SK-N-SH (cell line): ENCODE results near the gene SOCS7. TPM values are rescaled to one million over a fixed set of nuclear protein-coding genes. Genes with fewer than 3 reads are reported as not detected.

Experiments used
- CTCF ChIA-PET: fragments of 300-600, 350-600 bp; formaldehyde crosslinking; extraction: SDS; loops from one replicate; lab custom pipeline; 2021; lab: Yijun Ruan, JAX
- POLR2A ChIA-PET: fragments of 350-600 bp; sonication (Branson Sonifier 250); formaldehyde crosslinking; extraction: SDS; loops from one replicate; lab custom pipeline; 2020; ENCODE audit warnings: antibody characterized with exemption, inconsistent platforms; lab: Yijun Ruan, JAX
- DNase-seq: peaks from one replicate; pipeline ENCODE4 v3.0.0; 2012
- H2AFZ ChIP-seq: fragments of 200-600 bp; sonication (generic); 2 replicates; pipeline ENCODE4 v1.8.1; 2016; ENCODE audit warnings: antibody characterized with exemption, mild to moderate bottlenecking, low read depth
- H3F3A ChIP-seq: fragments of 200-600 bp; sonication (generic); replicated peaks from 2 replicates; pipeline ENCODE3; 2016; ENCODE audit warnings: antibody characterized with exemption, mild to moderate bottlenecking; ENCODE audit not compliant: insufficient read depth
- H3K27ac ChIP-seq, 2 experiments: fragments of 200-500 bp in 1 of 2; fragments of 200-600 bp in 1 of 2; sonication (Bioruptor generic) in 1 of 2; sonication (generic), shearing (Covaris generic) in 1 of 2; 2 replicates each; pipeline versions ENCODE4 v1.5.1 to v1.6.1; 2014 to 2016; ENCODE audit warnings: low read depth in 2 of 2, inconsistent platforms in 1 of 2, low read length in 1 of 2, mild to moderate bottlenecking in 1 of 2, mixed read lengths in 1 of 2
- H3K27me3 ChIP-seq: fragments of 200-600 bp; sonication (generic), shearing (Covaris generic); 2 replicates; pipeline ENCODE4 v1.6.1; 2016; ENCODE audit warnings: mixed run types; ENCODE audit not compliant: insufficient read depth
- H3K36me3 ChIP-seq, 2 experiments: fragments of 200-500 bp in 1 of 2; fragments of 200-600 bp in 1 of 2; sonication (Bioruptor generic) in 1 of 2; sonication (generic) in 1 of 2; replicated peaks in 1 of 2; 2 replicates each; pipeline versions ENCODE3 to v1.5.1; 2014 to 2016; ENCODE audit warnings: low read length in 1 of 2, mild to moderate bottlenecking in 1 of 2; ENCODE audit not compliant: insufficient read depth in 2 of 2, control insufficient read depth in 1 of 2
- H3K4me1 ChIP-seq, 2 experiments: fragments of 200-500 bp in 1 of 2; fragments of 200-600 bp in 1 of 2; sonication (Bioruptor generic) in 1 of 2; sonication (generic), shearing (Covaris generic) in 1 of 2; 2 replicates each; pipeline versions ENCODE4 v1.5.1 to v1.6.1; 2014 to 2016; ENCODE audit warnings: low read depth in 1 of 2, low read length in 1 of 2, mixed run types in 1 of 2; ENCODE audit not compliant: insufficient read depth in 2 of 2, control insufficient read depth in 1 of 2
- H3K4me2 ChIP-seq: fragments of 200-600 bp; sonication (generic), shearing (Covaris generic); 2 replicates; pipeline ENCODE4 v1.6.1; 2017; ENCODE audit warnings: mixed run types
- H3K4me3 ChIP-seq, 2 experiments: fragments of 200-500 bp in 1 of 2; fragments of 200-600 bp in 1 of 2; sonication (Bioruptor generic) in 1 of 2; sonication (generic), shearing (Covaris generic) in 1 of 2; 2 replicates each; pipeline versions ENCODE4 v1.5.1 to v1.8.1; 2014 to 2016; ENCODE audit warnings: low read depth in 2 of 2, inconsistent platforms in 1 of 2, low read length in 1 of 2, mild to moderate bottlenecking in 1 of 2, mixed read lengths in 1 of 2, moderate library complexity in 1 of 2
- H3K79me2 ChIP-seq: fragments of 200-600 bp; sonication (generic); 2 replicates; pipeline ENCODE4 v1.8.1; 2017; ENCODE audit warnings: mild to moderate bottlenecking; ENCODE audit not compliant: insufficient read depth
- H3K9ac ChIP-seq: fragments of 200-600 bp; sonication (generic); 2 replicates; pipeline ENCODE4 v1.6.1; 2017; ENCODE audit warnings: mixed run types
- H3K9me2 ChIP-seq: fragments of 200-600 bp; sonication (generic); 2 replicates; pipeline ENCODE4 v1.6.1; 2017; ENCODE audit warnings: mixed run types
- H3K9me3 ChIP-seq: fragments of 200-600 bp; sonication (generic); 2 replicates; pipeline ENCODE4 v1.6.1; 2017; ENCODE audit warnings: mixed run types, mild to moderate bottlenecking, moderate library complexity
- H4K20me1 ChIP-seq: fragments of 200-600 bp; sonication (generic); 2 replicates; pipeline ENCODE4 v1.6.1; 2017; ENCODE audit warnings: mild to moderate bottlenecking, mixed run types; ENCODE audit not compliant: insufficient read depth
- CHD2 ChIP-seq: fragments of 150-350 bp; IDR thresholded peaks from 2 replicates; pipeline ENCODE4 v1.6.1; 2018; ENCODE audit warnings: low read length; ENCODE audit not compliant: partially characterized antibody
- ELF1 ChIP-seq: IDR thresholded peaks from 2 replicates; pipeline ENCODE4 v1.4.0; 2012
- EP300 ChIP-seq, 2 experiments: IDR thresholded peaks; 2 replicates each; pipeline versions ENCODE4 v1.4.0 to v1.6.1; 2012; ENCODE audit warnings: borderline replicate concordance in 1 of 2, low read depth in 1 of 2, low read length in 1 of 2
- FOSL2 ChIP-seq: IDR thresholded peaks from 2 replicates; pipeline ENCODE4 v1.4.0; 2012; ENCODE audit warnings: low read depth, mild to moderate bottlenecking, moderate library complexity, borderline replicate concordance
- GABPA ChIP-seq: IDR thresholded peaks from 2 replicates; pipeline ENCODE4 v1.4.0; 2012; ENCODE audit warnings: low read depth, mild to moderate bottlenecking
- GATA2 ChIP-seq: sonication (generic); formaldehyde crosslinking; IDR thresholded peaks from 2 replicates; pipeline ENCODE4 v1.5.0; 2020; ENCODE audit warnings: mild to moderate bottlenecking, missing genetic modification reagents
- JUND ChIP-seq: IDR thresholded peaks from 2 replicates; pipeline ENCODE4 v1.4.0; 2012
- MEF2A ChIP-seq: IDR thresholded peaks from 2 replicates; pipeline ENCODE4 v1.4.0; 2012; ENCODE audit warnings: low read depth, borderline replicate concordance
- NFIC ChIP-seq: IDR thresholded peaks from 2 replicates; pipeline ENCODE4 v1.4.0; 2012; ENCODE audit warnings: borderline replicate concordance
- RCOR1 ChIP-seq: fragments of 150-350 bp; IDR thresholded peaks from 2 replicates; pipeline ENCODE4 v1.6.1; 2017; ENCODE audit warnings: antibody characterized with exemption, low read length
- RFX5 ChIP-seq: IDR thresholded peaks from 2 replicates; pipeline ENCODE4 v1.6.1; 2012; ENCODE audit warnings: mild to moderate bottlenecking, improper control_type of control experiment, low read length
- RXRA ChIP-seq: IDR thresholded peaks from 2 replicates; pipeline ENCODE4 v1.4.0; 2012; ENCODE audit warnings: low read depth, mild to moderate bottlenecking, borderline replicate concordance
- SIN3A ChIP-seq: IDR thresholded peaks from 2 replicates; pipeline ENCODE4 v1.6.1; 2012; ENCODE audit warnings: low read depth, mild to moderate bottlenecking, low read length, moderate library complexity, borderline replicate concordance
- SMC3 ChIP-seq: IDR thresholded peaks from 2 replicates; pipeline ENCODE4 v1.6.1; 2012; ENCODE audit warnings: low read depth, low read length, improper control_type of control experiment
- TCF12 ChIP-seq: IDR thresholded peaks from 2 replicates; pipeline ENCODE4 v1.4.0; 2012
- TEAD4 ChIP-seq: IDR thresholded peaks from 2 replicates; pipeline ENCODE4 v1.4.0; 2012; ENCODE audit warnings: mild to moderate bottlenecking, borderline replicate concordance; ENCODE audit not compliant: insufficient read depth
- WGBS: methylation state at CpG from one replicate; pipeline ENCODE4 v1.1.6; 2017; ENCODE audit warnings: low lambda C conversion rate; 5-methylcytosine and 5-hydroxymethylcytosine counted together
- polyA plus RNA-seq, 3 experiments: library from polyadenylated mRNA; depleted of rRNA; stranded (reverse); fragments of >200 nt; gene quantifications; 2 replicates each; pipeline ENCODE4 v1.2.3, GENCODE V29; 2012
- TF ChIP-seq, protein P1 (sequence below): IDR thresholded peaks from 2 replicates; pipeline ENCODE4; 2012
- TF ChIP-seq, protein P2 (sequence below): IDR thresholded peaks from 2 replicates; pipeline ENCODE4 v1.4.0; 2012; ENCODE audit warnings: low read depth
- TF ChIP-seq, protein P3 (sequence below): IDR thresholded peaks from 2 replicates; pipeline ENCODE4 v1.4.0; 2012; ENCODE audit warnings: low read depth, borderline replicate concordance

SOCS7 gene
- polyA plus RNA-seq, 1 of the 3 experiments (the other 2 are of a cell fraction), result 7.4 TPM

DNA sequence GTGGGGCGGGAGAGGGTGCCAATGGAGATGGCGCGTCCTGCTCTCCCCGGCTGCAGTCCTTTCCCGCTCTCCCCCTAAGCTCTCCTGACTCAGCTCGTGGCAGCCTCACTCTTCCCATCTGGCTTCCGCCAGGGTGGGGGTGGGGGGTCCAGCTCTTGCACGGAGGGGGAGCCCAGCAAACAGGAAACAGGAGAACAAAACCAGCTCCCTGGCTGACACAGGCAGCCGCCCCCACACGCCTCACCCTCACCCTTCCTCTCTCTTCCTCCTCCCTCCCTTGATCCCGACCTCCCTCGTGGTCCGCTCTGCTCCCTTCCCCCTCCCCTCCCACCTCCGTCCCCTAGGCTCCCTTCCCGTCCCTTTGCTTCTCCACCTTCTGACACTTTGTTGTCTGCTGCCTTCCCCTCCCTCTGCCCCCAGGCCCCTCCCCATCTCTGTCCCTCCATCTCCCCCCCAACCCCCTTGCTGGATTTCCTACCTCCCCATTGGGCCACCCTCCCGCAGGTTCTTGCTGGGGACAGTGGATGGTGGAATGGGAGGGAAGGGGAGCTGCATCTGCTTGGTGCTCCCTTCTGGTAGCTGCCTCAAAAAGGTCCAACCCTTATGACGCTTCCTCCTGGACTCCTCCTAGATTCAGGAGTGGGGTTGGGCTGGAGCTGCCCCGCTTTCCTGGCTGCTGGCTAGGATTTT lies 100.3 kb downstream of the SOCS7 start:
- peak overlapping the region; percentile 45; the same call in 1 of the 2 replicates for H3K9ac ChIP-seq
- no peaks in the 10 kb centered on the region for H3K36me3 ChIP-seq
- DNase-seq, result no peak
- no peaks in the 10 kb centered on the region for H3K9me3 ChIP-seq
- H3F3A ChIP-seq, result peaks cover 6% of the 10 kb centered on the region
- H3K4me3 ChIP-seq, result peak overlapping the region; percentile 0 to 20; a peak in 2 of 4 replicates
- peaks cover 24% of the 10 kb centered on the region for H4K20me1 ChIP-seq
- H3K27me3 ChIP-seq, result no peaks in the 10 kb centered on the region
- POLR2A ChIA-PET, result no interaction called here
- peak overlapping the region; percentile 74 to 78; a peak in 3 of 4 replicates for H3K27ac ChIP-seq
- H2AFZ ChIP-seq, result no peak overlapping the region
- TF ChIP-seq TCF12 (peak; percentile 85), CHD2 (peak; percentile 18), JUND (peak; percentile 38; the same call in 1 of the 2 replicates), TEAD4 (0 out of 2 replicates have a peak, but pooled peaks have one; percentile 35), SMC3 (no peak), MEF2A (no peak), FOSL2 (peak; percentile 56; the same call in 1 of the 2 replicates), RXRA (peak; percentile 53; the same call in 1 of the 2 replicates), EP300 (IDR thresholded peaks at IDR 0.05; ENCODE audit: borderline replicate concordance in 1 of 2, low read depth in 1 of 2, low read length in 1 of 2) (peak in 1 of 2 experiments; percentile 66; a peak in 1 of 4 replicates), SIN3A (peak; percentile 41; the same call in 1 of the 2 replicates), RCOR1 (no peak), GABPA (no peak), GATA2 (CRISPR knock-in tag) (no peak), NFIC (peak; percentile 71)
- TF ChIP-seq, protein P1, sequence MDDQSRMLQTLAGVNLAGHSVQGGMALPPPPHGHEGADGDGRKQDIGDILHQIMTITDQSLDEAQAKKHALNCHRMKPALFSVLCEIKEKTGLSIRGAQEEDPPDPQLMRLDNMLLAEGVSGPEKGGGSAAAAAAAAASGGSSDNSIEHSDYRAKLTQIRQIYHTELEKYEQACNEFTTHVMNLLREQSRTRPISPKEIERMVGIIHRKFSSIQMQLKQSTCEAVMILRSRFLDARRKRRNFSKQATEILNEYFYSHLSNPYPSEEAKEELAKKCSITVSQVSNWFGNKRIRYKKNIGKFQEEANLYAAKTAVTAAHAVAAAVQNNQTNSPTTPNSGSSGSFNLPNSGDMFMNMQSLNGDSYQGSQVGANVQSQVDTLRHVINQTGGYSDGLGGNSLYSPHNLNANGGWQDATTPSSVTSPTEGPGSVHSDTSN, result peak; percentile 56; the same call in 1 of the 2 replicates
- TF ChIP-seq, protein P2, sequence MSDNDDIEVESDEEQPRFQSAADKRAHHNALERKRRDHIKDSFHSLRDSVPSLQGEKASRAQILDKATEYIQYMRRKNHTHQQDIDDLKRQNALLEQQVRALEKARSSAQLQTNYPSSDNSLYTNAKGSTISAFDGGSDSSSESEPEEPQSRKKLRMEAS, result peak; percentile 92
- WGBS, result 51% methylated on average over 18 of the region's 18 CpGs
- CTCF ChIA-PET, result interaction anchor here (0.6 to 3.3 kb wide), 8 partner anchors 8 to 211 kb away, joined by 3 to 14 read pairs (median 4); no protein-coding TSS in a partner anchor
- H3K9me2 ChIP-seq, result no peaks in the 10 kb centered on the region
- peak overlapping the region; percentile 73 for H3K4me2 ChIP-seq
- peaks cover 94% of the 10 kb centered on the region for H3K79me2 ChIP-seq
- peaks cover 45 to 66% of the 10 kb centered on the region in 2 experiments; a peak in 3 of 4 replicates for H3K4me1 ChIP-seq

DNA sequence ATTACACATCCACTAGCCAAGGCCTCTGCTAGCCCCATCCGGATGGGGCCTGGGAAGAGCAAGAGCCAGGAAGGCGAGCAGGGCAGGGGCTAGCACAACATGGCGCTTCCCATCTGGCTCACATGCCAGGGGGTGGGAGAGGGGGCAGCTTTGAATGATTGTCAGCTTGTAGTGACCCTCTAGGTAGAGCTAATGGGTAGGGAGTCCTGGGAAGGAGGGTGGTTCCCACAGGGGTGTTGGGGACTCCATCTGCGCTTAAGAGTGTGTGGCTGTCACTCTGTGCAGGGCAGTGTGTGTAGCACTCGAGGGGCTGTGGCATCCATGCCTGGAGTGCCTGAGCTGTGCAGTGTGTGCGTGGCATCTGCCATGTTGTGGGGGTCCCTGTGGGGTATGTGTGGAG lies 101.1 kb downstream of the SOCS7 start:
- DNase-seq, result no peak
- TF ChIP-seq ELF1 (no peak), EP300 (IDR thresholded peaks at IDR 0.05; ENCODE audit: borderline replicate concordance in 1 of 2, low read depth in 1 of 2, low read length in 1 of 2) (no peak), RFX5 (no peak)
- TF ChIP-seq, protein P3, sequence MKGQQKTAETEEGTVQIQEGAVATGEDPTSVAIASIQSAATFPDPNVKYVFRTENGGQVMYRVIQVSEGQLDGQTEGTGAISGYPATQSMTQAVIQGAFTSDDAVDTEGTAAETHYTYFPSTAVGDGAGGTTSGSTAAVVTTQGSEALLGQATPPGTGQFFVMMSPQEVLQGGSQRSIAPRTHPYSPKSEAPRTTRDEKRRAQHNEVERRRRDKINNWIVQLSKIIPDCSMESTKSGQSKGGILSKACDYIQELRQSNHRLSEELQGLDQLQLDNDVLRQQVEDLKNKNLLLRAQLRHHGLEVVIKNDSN, result no peak
- TF ChIP-seq, all 33 proteins: peak for 0
- H3F3A ChIP-seq, result peaks cover 6% of the 10 kb centered on the region
- H3K9me2 ChIP-seq, result no peaks in the 10 kb centered on the region
- no peak overlapping the region for H2AFZ ChIP-seq
- H3K4me1 ChIP-seq, result peaks cover 45 to 66% of the 10 kb centered on the region in 2 experiments; a peak in 3 of 4 replicates
- WGBS, result 97% methylated on average over 6 of the region's 6 CpGs
- peaks cover 31% of the 10 kb centered on the region for H4K20me1 ChIP-seq
- H3K27me3 ChIP-seq, result no peaks in the 10 kb centered on the region
- peak overlapping the region in 1 of 2 experiments; percentile 24; a peak in 1 of 4 replicates for H3K4me3 ChIP-seq
- H3K79me2 ChIP-seq, result peaks cover 94% of the 10 kb centered on the region
- CTCF ChIA-PET, result interaction anchor here (0.6 to 3.3 kb wide), 7 partner anchors 9 to 210 kb away, joined by 3 to 14 read pairs (median 5); no protein-coding TSS in a partner anchor
- no peak overlapping the region for H3K9ac ChIP-seq
- no peaks in the 10 kb centered on the region for H3K9me3 ChIP-seq
- POLR2A ChIA-PET, result no interaction called here
- peaks cover 0 to under 1% of the 10 kb centered on the region in 2 experiments for H3K36me3 ChIP-seq
- H3K27ac ChIP-seq, result peak overlapping the region; percentile 74 to 78; a peak in 3 of 4 replicates
- H3K4me2 ChIP-seq, result peak overlapping the region; percentile 73
